ENCODE data around the gene ADCK1. TPM values are rescaled to one million over a fixed set of nuclear protein-coding genes. Genes with fewer than 3 reads are reported as not detected.
A peak's percentile ranks its signal among the peaks of the same experiment; 100 is the strongest.
"Not testable (repeated sequence)": the region's sequence is repeated elsewhere in the genome, so short reads cannot be mapped to it uniquely, and the experiment has no call there.

ADCK1 gene
- polyA plus RNA-seq, 3 donors = 3.7 to 33.0 (median 5.4) TPM

GRCh38 chr14:77763316-77763715, 36.6 kb upstream of the ADCK1 start:
- no peak overlapping the region for H3K4me3 ChIP-seq (replicated peaks in 1 of 3; ENCODE audit: low read depth in 2 of 3, low read length in 3 of 3)
- no peak for TF ChIP-seq CTCF (IDR thresholded peaks at IDR 0.05)
- no peak overlapping the region for H3K4me3 Mint-ChIP-seq
- H3K4me1 ChIP-seq (ENCODE audit: control insufficient read depth in 1 of 2, insufficient read depth in 2 of 2, low read length in 2 of 2) = peaks cover 12 to 28% of the 10 kb centered on the region in 2 donors
- H3K9ac ChIP-seq (ENCODE audit: insufficient read depth, low read length, poor library complexity, severe bottlenecking) = no peak overlapping the region
- H3K27me3 Mint-ChIP-seq (ENCODE audit: low read depth in 3 of 3) = peaks cover 2 to 5% (median 2%) of the 10 kb centered on the region in 3 donors
- no peak overlapping the region for H3K27ac ChIP-seq (ENCODE audit: low read depth in 1 of 2, low read length in 2 of 2)
- H3K9me3 Mint-ChIP-seq = peaks cover 0 to 2% (median 0%) of the 10 kb centered on the region in 7 donors
- 100% methylated on average over 1 of the region's 1 CpG for WGBS (ENCODE audit: insufficient coverage)
- no peaks in the 10 kb centered on the region for H3K27me3 ChIP-seq (ENCODE audit: control insufficient read depth in 2 of 2, insufficient read depth in 2 of 2, low read length in 2 of 2)
- DNase-seq = no peak
- no peak overlapping the region for H3K4me2 ChIP-seq (replicated peaks; ENCODE audit: extremely low read depth, low read length, poor library complexity, severe bottlenecking)
- peaks cover 2 to 6% of the 10 kb centered on the region in 2 donors for H3K36me3 Mint-ChIP-seq
- peaks cover 30% of the 10 kb centered on the region for H3K79me2 ChIP-seq (ENCODE audit: insufficient read depth, low read length)
- no peak overlapping the region for H2AFZ ChIP-seq (ENCODE audit: insufficient read depth, low read depth, low read length, poor library complexity, severe bottlenecking)
- no peaks in the 10 kb centered on the region for H3K9me3 ChIP-seq (replicated peaks in 1 of 2; ENCODE audit: control insufficient read depth in 1 of 2, insufficient read depth in 1 of 2, low read length in 2 of 2)
- no peaks in the 10 kb centered on the region for H3K36me3 ChIP-seq (replicated peaks in 1 of 2; ENCODE audit: control insufficient read depth in 1 of 2, insufficient read depth in 2 of 2, low read length in 2 of 2)
- H3K4me1 Mint-ChIP-seq = peaks cover 25% of the 10 kb centered on the region
- peaks cover 13% of the 10 kb centered on the region for H4K20me1 ChIP-seq (ENCODE audit: insufficient read depth, low read length)
- intact Hi-C loops (cut with micrococcal nuclease) = loop anchor here (5.0 kb wide), 3 partner anchors 39 to 106 kb away; partner anchors contain the start of genes ADCK1 (in 2 of the 2), ALKBH1 (in 1 of the 2) and SLIRP (in 1 of the 2)
- no peak overlapping the region for H3K27ac Mint-ChIP-seq

- TF ChIP-seq CTCF (IDR thresholded peaks at IDR 0.05) = no peak
- H3K4me1 ChIP-seq (ENCODE audit: control insufficient read depth in 1 of 2, insufficient read depth in 2 of 2, low read length in 2 of 2) = peaks cover 12 to 24% of the 10 kb centered on the region in 2 donors
- peaks cover 2 to 5% (median 2%) of the 10 kb centered on the region in 3 donors for H3K27me3 Mint-ChIP-seq (ENCODE audit: low read depth in 3 of 3)
- no peaks in the 10 kb centered on the region for H3K36me3 ChIP-seq (replicated peaks in 1 of 2; ENCODE audit: control insufficient read depth in 1 of 2, insufficient read depth in 2 of 2, low read length in 2 of 2)
- whole genome bisulfite sequencing (ENCODE audit: insufficient coverage) = 100% methylated on average over 1 of the region's 3 CpGs
- peaks cover 6% of the 10 kb centered on the region for H4K20me1 ChIP-seq (ENCODE audit: insufficient read depth, low read length)
- H3K4me2 ChIP-seq (replicated peaks; ENCODE audit: extremely low read depth, low read length, poor library complexity, severe bottlenecking) = no peak overlapping the region
- no peak overlapping the region for H3K9ac ChIP-seq (ENCODE audit: insufficient read depth, low read length, poor library complexity, severe bottlenecking)
- no peak overlapping the region for H2AFZ ChIP-seq (ENCODE audit: insufficient read depth, low read depth, low read length, poor library complexity, severe bottlenecking)
- H3K9me3 ChIP-seq (replicated peaks in 1 of 2; ENCODE audit: control insufficient read depth in 1 of 2, insufficient read depth in 1 of 2, low read length in 2 of 2) = no peaks in the 10 kb centered on the region
- H3K4me3 Mint-ChIP-seq = no peak overlapping the region
- H3K79me2 ChIP-seq (ENCODE audit: insufficient read depth, low read length) = peaks cover 23% of the 10 kb centered on the region
- no peak overlapping the region for H3K27ac ChIP-seq (ENCODE audit: low read depth in 1 of 2, low read length in 2 of 2)
- intact Hi-C loops (cut with micrococcal nuclease) = loop anchor here (5.0 kb wide), 3 partner anchors 38 to 107 kb away; partner anchors contain the start of genes ADCK1 (in 2 of the 2), ALKBH1 (in 1 of the 2) and SLIRP (in 1 of the 2)
- H3K27me3 ChIP-seq (ENCODE audit: control insufficient read depth in 2 of 2, insufficient read depth in 2 of 2, low read length in 2 of 2) = no peaks in the 10 kb centered on the region
- DNase-seq = no peak
- H3K36me3 Mint-ChIP-seq = peaks cover 0 to under 1% of the 10 kb centered on the region in 2 donors
- H3K9me3 Mint-ChIP-seq = peaks cover 0 to 2% (median 0%) of the 10 kb centered on the region in 7 donors
- H3K27ac Mint-ChIP-seq = no peak overlapping the region
- no peak overlapping the region for H3K4me3 ChIP-seq (replicated peaks in 1 of 3; ENCODE audit: low read depth in 2 of 3, low read length in 3 of 3)
- peaks cover 22% of the 10 kb centered on the region for H3K4me1 Mint-ChIP-seq
These were observed 35.9 kb upstream of the ADCK1 start for GRCh38 chr14:77763978-77764377.

DNA sequence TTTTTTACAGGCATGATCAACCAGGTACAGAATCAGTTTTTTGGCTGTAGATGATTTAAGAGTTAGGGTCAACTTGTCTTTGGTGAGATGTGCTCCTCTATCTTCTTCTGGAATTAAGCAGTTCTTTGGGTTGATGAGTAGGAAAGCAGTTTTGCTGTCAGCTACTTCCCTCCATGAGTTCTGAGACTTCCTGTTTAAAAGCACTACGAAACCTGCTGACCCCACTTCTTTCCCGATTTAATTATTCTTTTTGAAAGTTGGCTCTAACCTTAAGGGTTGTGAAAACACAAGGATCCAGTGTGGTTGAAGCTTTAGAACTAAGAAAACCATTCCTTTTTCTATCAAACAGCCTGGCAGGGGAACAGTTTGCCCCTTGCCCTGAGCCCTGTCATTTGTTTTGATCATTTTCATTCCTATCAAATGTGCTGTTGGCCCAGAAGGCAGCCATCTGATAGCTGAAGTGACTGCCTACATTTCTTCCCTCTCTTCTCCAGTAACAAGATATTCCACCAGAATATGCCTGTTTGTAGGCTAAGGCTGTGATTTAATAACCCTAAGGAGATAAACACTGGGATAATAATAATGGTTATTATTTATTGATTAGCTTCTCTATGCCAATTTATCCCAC, 31.4 kb upstream of the ADCK1 start:
- H3K4me3 ChIP-seq (replicated peaks in 1 of 3; ENCODE audit: low read depth in 2 of 3, low read length in 3 of 3); H4K20me1 ChIP-seq (ENCODE audit: insufficient read depth, low read length); H3K27me3 ChIP-seq (ENCODE audit: control insufficient read depth in 2 of 2, insufficient read depth in 2 of 2, low read length in 2 of 2); H3K79me2 ChIP-seq (ENCODE audit: insufficient read depth, low read length); H3K4me1 ChIP-seq (ENCODE audit: control insufficient read depth in 1 of 2, insufficient read depth in 2 of 2, low read length in 2 of 2); DNase-seq; H3K36me3 Mint-ChIP-seq; H3K9me3 Mint-ChIP-seq; H3K9me3 ChIP-seq (replicated peaks in 1 of 2; ENCODE audit: control insufficient read depth in 1 of 2, insufficient read depth in 1 of 2, low read length in 2 of 2); H3K27me3 Mint-ChIP-seq (ENCODE audit: low read depth in 3 of 3); intact Hi-C loops (cut with micrococcal nuclease); H3K4me1 Mint-ChIP-seq; H3K9ac ChIP-seq (ENCODE audit: insufficient read depth, low read length, poor library complexity, severe bottlenecking); H3K36me3 ChIP-seq (replicated peaks in 1 of 2; ENCODE audit: control insufficient read depth in 1 of 2, insufficient read depth in 2 of 2, low read length in 2 of 2): not testable (repeated sequence)
- Histone ChIP-seq H3K4me2 (replicated peaks; ENCODE audit: extremely low read depth, low read length, poor library complexity, severe bottlenecking) (peak overlapping the region; percentile 34), H3K27ac (ENCODE audit: low read depth in 1 of 2, low read length in 2 of 2) (peak overlapping the region in 1 of 2 donors; percentile 67), H2AFZ (ENCODE audit: insufficient read depth, low read depth, low read length, poor library complexity, severe bottlenecking) (peak overlapping the region; percentile 67)
- Mint-ChIP-seq H3K27ac (peak overlapping the region in 6 of 7 donors; percentile 60 to 92 (median 81)), H3K4me3 (peak overlapping the region; percentile 48 to 82)
- WGBS (ENCODE audit: insufficient coverage) = no CpG with 5 or more reads among the region's 2 CpGs
